ENCODE results near the gene PSAP. TPM values are rescaled to one million over a fixed set of nuclear protein-coding genes. Genes with fewer than 3 reads are reported as not detected.
A peak's percentile ranks its signal among the peaks of the same experiment; 100 is the strongest.

The PSAP gene
- total RNA-seq, 1 experiment from 2014 or later: 397 TPM

GRCh38 chr10:71835671-71836595 lies 15.1 kb downstream of the PSAP start:
- H3K9me3 Mint-ChIP-seq: no peaks in the 10 kb centered on the region
- peaks cover 48% of the 10 kb centered on the region for H3K4me1 Mint-ChIP-seq
- no peak overlapping the region for H3K4me3 Mint-ChIP-seq
- no peaks in the 10 kb centered on the region for H3K27me3 Mint-ChIP-seq (ENCODE audit: low read depth)
- TF ChIP-seq MLX (CRISPR knock-in tag; IDR thresholded peaks at IDR 0.05) (no peak), FOXK1 (CRISPR knock-in tag; IDR thresholded peaks at IDR 0.05) (no peak), FOXP4 (CRISPR knock-in tag; IDR thresholded peaks at IDR 0.05) (no peak), ZBTB21 (CRISPR knock-in tag; IDR thresholded peaks at IDR 0.05; ENCODE audit: borderline replicate concordance) (no peak), ZNF121 (CRISPR knock-in tag; IDR thresholded peaks at IDR 0.05) (no peak), MXD4 (CRISPR knock-in tag; IDR thresholded peaks at IDR 0.05; ENCODE audit: borderline replicate concordance) (no peak)
- TF ChIP-seq, protein P1, sequence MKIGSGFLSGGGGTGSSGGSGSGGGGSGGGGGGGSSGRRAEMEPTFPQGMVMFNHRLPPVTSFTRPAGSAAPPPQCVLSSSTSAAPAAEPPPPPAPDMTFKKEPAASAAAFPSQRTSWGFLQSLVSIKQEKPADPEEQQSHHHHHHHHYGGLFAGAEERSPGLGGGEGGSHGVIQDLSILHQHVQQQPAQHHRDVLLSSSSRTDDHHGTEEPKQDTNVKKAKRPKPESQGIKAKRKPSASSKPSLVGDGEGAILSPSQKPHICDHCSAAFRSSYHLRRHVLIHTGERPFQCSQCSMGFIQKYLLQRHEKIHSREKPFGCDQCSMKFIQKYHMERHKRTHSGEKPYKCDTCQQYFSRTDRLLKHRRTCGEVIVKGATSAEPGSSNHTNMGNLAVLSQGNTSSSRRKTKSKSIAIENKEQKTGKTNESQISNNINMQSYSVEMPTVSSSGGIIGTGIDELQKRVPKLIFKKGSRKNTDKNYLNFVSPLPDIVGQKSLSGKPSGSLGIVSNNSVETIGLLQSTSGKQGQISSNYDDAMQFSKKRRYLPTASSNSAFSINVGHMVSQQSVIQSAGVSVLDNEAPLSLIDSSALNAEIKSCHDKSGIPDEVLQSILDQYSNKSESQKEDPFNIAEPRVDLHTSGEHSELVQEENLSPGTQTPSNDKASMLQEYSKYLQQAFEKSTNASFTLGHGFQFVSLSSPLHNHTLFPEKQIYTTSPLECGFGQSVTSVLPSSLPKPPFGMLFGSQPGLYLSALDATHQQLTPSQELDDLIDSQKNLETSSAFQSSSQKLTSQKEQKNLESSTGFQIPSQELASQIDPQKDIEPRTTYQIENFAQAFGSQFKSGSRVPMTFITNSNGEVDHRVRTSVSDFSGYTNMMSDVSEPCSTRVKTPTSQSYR (CRISPR knock-in tag; IDR thresholded peaks at IDR 0.05): no peak
- TF ChIP-seq, protein P2, sequence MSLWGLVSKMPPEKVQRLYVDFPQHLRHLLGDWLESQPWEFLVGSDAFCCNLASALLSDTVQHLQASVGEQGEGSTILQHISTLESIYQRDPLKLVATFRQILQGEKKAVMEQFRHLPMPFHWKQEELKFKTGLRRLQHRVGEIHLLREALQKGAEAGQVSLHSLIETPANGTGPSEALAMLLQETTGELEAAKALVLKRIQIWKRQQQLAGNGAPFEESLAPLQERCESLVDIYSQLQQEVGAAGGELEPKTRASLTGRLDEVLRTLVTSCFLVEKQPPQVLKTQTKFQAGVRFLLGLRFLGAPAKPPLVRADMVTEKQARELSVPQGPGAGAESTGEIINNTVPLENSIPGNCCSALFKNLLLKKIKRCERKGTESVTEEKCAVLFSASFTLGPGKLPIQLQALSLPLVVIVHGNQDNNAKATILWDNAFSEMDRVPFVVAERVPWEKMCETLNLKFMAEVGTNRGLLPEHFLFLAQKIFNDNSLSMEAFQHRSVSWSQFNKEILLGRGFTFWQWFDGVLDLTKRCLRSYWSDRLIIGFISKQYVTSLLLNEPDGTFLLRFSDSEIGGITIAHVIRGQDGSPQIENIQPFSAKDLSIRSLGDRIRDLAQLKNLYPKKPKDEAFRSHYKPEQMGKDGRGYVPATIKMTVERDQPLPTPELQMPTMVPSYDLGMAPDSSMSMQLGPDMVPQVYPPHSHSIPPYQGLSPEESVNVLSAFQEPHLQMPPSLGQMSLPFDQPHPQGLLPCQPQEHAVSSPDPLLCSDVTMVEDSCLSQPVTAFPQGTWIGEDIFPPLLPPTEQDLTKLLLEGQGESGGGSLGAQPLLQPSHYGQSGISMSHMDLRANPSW (CRISPR knock-in tag; conservative IDR thresholded peaks at IDR 0.05; ENCODE audit: low read depth): no peak
- CTCF ChIA-PET: interaction anchor here (0.6 to 9.7 kb wide), 12 partner anchors 9 to 1613 kb away, joined by 3 to 133 read pairs (median 4); partner anchors contain the start of gene PSAP
- no peak for ATAC-seq
- H3K36me3 Mint-ChIP-seq: peaks cover 20% of the 10 kb centered on the region
- DNase-seq (ENCODE audit: low spot score): no peak
- H3K27ac Mint-ChIP-seq: peak overlapping the region; percentile 96
- POLR2A ChIA-PET: no interaction called here

GRCh38 chr10:71834343-71834674 lies 16.7 kb downstream of the PSAP start:
- Mint-ChIP-seq H3K27me3 (ENCODE audit: low read depth) (no peaks in the 10 kb centered on the region), H3K9me3 (no peaks in the 10 kb centered on the region), H3K36me3 (peaks cover 34% of the 10 kb centered on the region), H3K27ac (no peak overlapping the region), H3K4me1 (peaks cover 34% of the 10 kb centered on the region), H3K4me3 (no peak overlapping the region)
- DNase-seq (ENCODE audit: low spot score) (no peak), ATAC-seq (no peak)
- CTCF ChIA-PET: interaction anchor here (1.1 to 9.7 kb wide), 2 partner anchors 39 to 62 kb away, joined by 3 to 133 read pairs; no protein-coding TSS in a partner anchor
- POLR2A ChIA-PET: no interaction called here
- TF ChIP-seq FOXP4 (CRISPR knock-in tag; IDR thresholded peaks at IDR 0.05): no peak
- TF ChIP-seq ETV6 (CRISPR knock-in tag; IDR thresholded peaks at IDR 0.05): no peak
- no peak for TF ChIP-seq SMAD3 (CRISPR knock-in tag; IDR thresholded peaks at IDR 0.05; ENCODE audit: borderline replicate concordance)
- TF ChIP-seq, protein P3, sequence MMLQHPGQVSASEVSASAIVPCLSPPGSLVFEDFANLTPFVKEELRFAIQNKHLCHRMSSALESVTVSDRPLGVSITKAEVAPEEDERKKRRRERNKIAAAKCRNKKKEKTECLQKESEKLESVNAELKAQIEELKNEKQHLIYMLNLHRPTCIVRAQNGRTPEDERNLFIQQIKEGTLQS (CRISPR knock-in tag; conservative IDR thresholded peaks at IDR 0.05): no peak
- no peak for TF ChIP-seq USF2 (CRISPR knock-in tag; IDR thresholded peaks at IDR 0.05)
- TF ChIP-seq ESRRA (CRISPR knock-in tag; IDR thresholded peaks at IDR 0.05; ENCODE audit: borderline replicate concordance): no peak
- no peak for TF ChIP-seq TEAD1 (CRISPR knock-in tag; IDR thresholded peaks at IDR 0.05)
- no peak for TF ChIP-seq CBFB (CRISPR knock-in tag; IDR thresholded peaks at IDR 0.05; ENCODE audit: low read depth)
- TF ChIP-seq, protein P4, sequence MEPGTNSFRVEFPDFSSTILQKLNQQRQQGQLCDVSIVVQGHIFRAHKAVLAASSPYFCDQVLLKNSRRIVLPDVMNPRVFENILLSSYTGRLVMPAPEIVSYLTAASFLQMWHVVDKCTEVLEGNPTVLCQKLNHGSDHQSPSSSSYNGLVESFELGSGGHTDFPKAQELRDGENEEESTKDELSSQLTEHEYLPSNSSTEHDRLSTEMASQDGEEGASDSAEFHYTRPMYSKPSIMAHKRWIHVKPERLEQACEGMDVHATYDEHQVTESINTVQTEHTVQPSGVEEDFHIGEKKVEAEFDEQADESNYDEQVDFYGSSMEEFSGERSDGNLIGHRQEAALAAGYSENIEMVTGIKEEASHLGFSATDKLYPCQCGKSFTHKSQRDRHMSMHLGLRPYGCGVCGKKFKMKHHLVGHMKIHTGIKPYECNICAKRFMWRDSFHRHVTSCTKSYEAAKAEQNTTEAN (CRISPR knock-in tag; IDR thresholded peaks at IDR 0.05): no peak
- no peak for TF ChIP-seq MYBL2 (CRISPR knock-in tag; IDR thresholded peaks at IDR 0.05)
- no peak for TF ChIP-seq GABPB1 (CRISPR knock-in tag; IDR thresholded peaks at IDR 0.05)
- TF ChIP-seq, protein P5, sequence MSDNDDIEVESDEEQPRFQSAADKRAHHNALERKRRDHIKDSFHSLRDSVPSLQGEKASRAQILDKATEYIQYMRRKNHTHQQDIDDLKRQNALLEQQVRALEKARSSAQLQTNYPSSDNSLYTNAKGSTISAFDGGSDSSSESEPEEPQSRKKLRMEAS (CRISPR knock-in tag; IDR thresholded peaks at IDR 0.05): no peak
- TF ChIP-seq NR1H2 (CRISPR knock-in tag; IDR thresholded peaks at IDR 0.05): no peak
